GM23248 (cell line): ENCODE results near the gene XPO6.

ENCODE experiments used
- EZH2 ChIP-seq: fragments of 200-600 bp; sonication (generic); IDR thresholded peaks from 2 replicates; pipeline ENCODE4 v1.6.1; 2018; ENCODE audit warnings: antibody characterized with exemption, mild to moderate bottlenecking; ENCODE audit not compliant: insufficient read depth, poor library complexity, severe bottlenecking
- EZH2phosphoT487 ChIP-seq: fragments of 200-600 bp; sonication (generic); IDR thresholded peaks from 2 replicates; pipeline ENCODE4 v1.6.1; 2018; ENCODE audit warnings: antibody characterized with exemption, moderate library complexity, mild to moderate bottlenecking, low read depth; ENCODE audit not compliant: insufficient read depth

DNA sequence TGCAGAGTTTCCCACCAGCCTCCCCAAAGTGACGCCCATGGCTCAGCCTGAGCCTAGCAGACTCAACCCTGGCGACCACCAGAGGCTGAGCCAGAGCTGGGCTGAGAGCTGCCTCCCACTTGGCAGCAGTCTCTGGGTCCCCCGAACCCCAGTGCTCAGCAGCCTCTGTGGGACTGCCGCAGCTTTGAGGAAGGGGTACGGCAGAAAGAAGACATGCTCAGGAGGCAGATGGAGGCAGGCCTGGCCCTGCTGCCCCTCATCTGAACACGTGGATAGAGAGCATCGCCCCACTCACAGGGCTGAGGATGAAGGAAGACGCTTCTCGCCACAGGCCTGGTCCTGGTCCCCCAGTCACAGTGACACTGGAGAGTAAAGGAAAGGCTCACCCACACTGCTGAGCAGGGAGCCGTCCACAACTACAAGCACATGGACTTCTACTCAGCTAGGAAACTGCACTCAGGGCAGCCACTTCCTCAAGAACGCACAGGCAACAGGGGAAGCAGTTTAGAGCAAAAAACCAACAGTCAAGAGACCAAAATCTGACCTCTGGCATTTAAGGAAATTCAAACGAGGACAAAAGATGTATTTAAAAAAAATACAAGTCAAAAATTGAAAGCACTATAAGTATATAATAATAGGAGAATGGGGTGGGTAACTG lies 103.0 kb downstream of the XPO6 start:
- TF ChIP-seq EZH2 (no peak), EZH2phosphoT487 (no peak)
